Measurements from ENCODE around the gene APPL2. TPM values are rescaled to one million over a fixed set of nuclear protein-coding genes. Genes with fewer than 3 reads are reported as not detected.
"Not testable (repeated sequence)": the region's sequence is repeated elsewhere in the genome, so short reads cannot be mapped to it uniquely, and the experiment has no call there.

APPL2 gene
- total RNA-seq, 1 donor from 2014 or later: 37.5 TPM

- no peaks in the 10 kb centered on the region for H4K20me1 ChIP-seq (ENCODE audit: low read depth)
- no peaks in the 10 kb centered on the region for H3K27me3 ChIP-seq
- Mint-ChIP-seq H3K27me3 (ENCODE audit: insufficient read depth, low read depth) (peaks cover 5% of the 10 kb centered on the region), H3K27ac (no peak overlapping the region), H3K9me3 (no peaks in the 10 kb centered on the region), H3K4me3 (no peak overlapping the region), H3K36me3 (no peaks in the 10 kb centered on the region), H3K4me1 (peaks cover 4% of the 10 kb centered on the region)
- no peaks in the 10 kb centered on the region for H3K36me3 ChIP-seq
- H3K4me2 ChIP-seq: no peak overlapping the region
- H3K27ac ChIP-seq: no peak overlapping the region
- no peak overlapping the region for H3K4me3 ChIP-seq
- H2AFZ ChIP-seq (replicated peaks): no peak overlapping the region
- H3K4me1 ChIP-seq: no peaks in the 10 kb centered on the region
- no peak overlapping the region for H3K9ac ChIP-seq
- no peaks in the 10 kb centered on the region for H3F3A ChIP-seq (ENCODE audit: low read depth)
- TF ChIP-seq CTCF (IDR thresholded peaks at IDR 0.05) (no peak), EZH2 (IDR thresholded peaks at IDR 0.05) (no peak), EZH2phosphoT487 (IDR thresholded peaks at IDR 0.05) (no peak)
- H3K9me3 ChIP-seq (ENCODE audit: low read depth): no peaks in the 10 kb centered on the region
- H3K79me2 ChIP-seq (ENCODE audit: low read depth): no peaks in the 10 kb centered on the region
- DNase-seq (ENCODE audit: low spot score): no peak
These were observed 21.4 kb upstream of the APPL2 start for GRCh38 chr12:105257321-105257728.

GRCh38 chr12:105256921-105257320 lies 20.9 kb upstream of the APPL2 start:
- H2AFZ ChIP-seq (replicated peaks): no peak overlapping the region
- no peaks in the 10 kb centered on the region for H3K9me3 ChIP-seq (ENCODE audit: low read depth)
- no peaks in the 10 kb centered on the region for H3K27me3 ChIP-seq
- no peaks in the 10 kb centered on the region for H3K36me3 Mint-ChIP-seq
- H3K27me3 Mint-ChIP-seq (ENCODE audit: insufficient read depth, low read depth): peaks cover 4% of the 10 kb centered on the region
- no peaks in the 10 kb centered on the region for H3K9me3 Mint-ChIP-seq
- no peaks in the 10 kb centered on the region for H4K20me1 ChIP-seq (ENCODE audit: low read depth)
- H3K4me3 ChIP-seq: no peak overlapping the region
- no peaks in the 10 kb centered on the region for H3F3A ChIP-seq (ENCODE audit: low read depth)
- no peak overlapping the region for H3K27ac Mint-ChIP-seq
- TF ChIP-seq EZH2phosphoT487 (IDR thresholded peaks at IDR 0.05) (no peak), CTCF (IDR thresholded peaks at IDR 0.05) (no peak), EZH2 (IDR thresholded peaks at IDR 0.05) (no peak)
- no peak overlapping the region for H3K27ac ChIP-seq
- no peak for DNase-seq (ENCODE audit: low spot score)
- H3K4me1 ChIP-seq: no peaks in the 10 kb centered on the region
- no peaks in the 10 kb centered on the region for H3K79me2 ChIP-seq (ENCODE audit: low read depth)
- peaks cover 4% of the 10 kb centered on the region for H3K4me1 Mint-ChIP-seq
- no peak overlapping the region for H3K4me2 ChIP-seq
- no peaks in the 10 kb centered on the region for H3K36me3 ChIP-seq
- H3K4me3 Mint-ChIP-seq: no peak overlapping the region
- H3K9ac ChIP-seq: no peak overlapping the region

GRCh38 chr12:105256431-105256830 lies 20.5 kb upstream of the APPL2 start:
- not testable (repeated sequence) for H3K9ac ChIP-seq, H3K9me3 Mint-ChIP-seq, H3K36me3 Mint-ChIP-seq

GRCh38 chr12:105256011-105256410 lies 20.0 kb upstream of the APPL2 start:
- Histone ChIP-seq H3K9ac (no peak overlapping the region), H3K4me1 (no peaks in the 10 kb centered on the region), H3K36me3 (no peaks in the 10 kb centered on the region), H3K79me2 (ENCODE audit: low read depth) (no peaks in the 10 kb centered on the region), H3K27ac (no peak overlapping the region), H4K20me1 (ENCODE audit: low read depth) (no peaks in the 10 kb centered on the region), H3K27me3 (no peaks in the 10 kb centered on the region), H3F3A (ENCODE audit: low read depth) (no peaks in the 10 kb centered on the region), H3K4me3 (no peak overlapping the region), H3K9me3 (ENCODE audit: low read depth) (no peaks in the 10 kb centered on the region), H2AFZ (replicated peaks) (no peak overlapping the region), H3K4me2 (no peak overlapping the region)
- no peak overlapping the region for H3K4me3 Mint-ChIP-seq
- TF ChIP-seq EZH2 (IDR thresholded peaks at IDR 0.05) (no peak), CTCF (IDR thresholded peaks at IDR 0.05) (no peak), EZH2phosphoT487 (IDR thresholded peaks at IDR 0.05) (no peak)
- no peak overlapping the region for H3K27ac Mint-ChIP-seq
- H3K9me3 Mint-ChIP-seq: no peaks in the 10 kb centered on the region
- peaks cover 4% of the 10 kb centered on the region for H3K4me1 Mint-ChIP-seq
- no peaks in the 10 kb centered on the region for H3K36me3 Mint-ChIP-seq
- no peak for DNase-seq (ENCODE audit: low spot score)
- peaks cover 2% of the 10 kb centered on the region for H3K27me3 Mint-ChIP-seq (ENCODE audit: insufficient read depth, low read depth)

More at GRCh38 chr12:105256431-105256830, 20.5 kb upstream of the APPL2 start:
- not testable (repeated sequence) for H3K4me1 ChIP-seq; H3K4me1 Mint-ChIP-seq; H3K36me3 ChIP-seq; H3K4me3 Mint-ChIP-seq; DNase-seq (ENCODE audit: low spot score); H3K79me2 ChIP-seq (ENCODE audit: low read depth); H2AFZ ChIP-seq (replicated peaks); H3K4me2 ChIP-seq; H3K27ac ChIP-seq; H3K4me3 ChIP-seq; H3K27ac Mint-ChIP-seq; H3K27me3 Mint-ChIP-seq (ENCODE audit: insufficient read depth, low read depth); H3K27me3 ChIP-seq; H3F3A ChIP-seq (ENCODE audit: low read depth); H3K9me3 ChIP-seq (ENCODE audit: low read depth); H4K20me1 ChIP-seq (ENCODE audit: low read depth)

Data from neural progenitor cell (in vitro differentiated cells).